Suppressor macrophage (primary cell): Measurements from ENCODE around the gene PCCA.
A peak's percentile ranks its signal among the peaks of the same experiment; 100 is the strongest.
"Not testable (repeated sequence)": the region's sequence is repeated elsewhere in the genome, so short reads cannot be mapped to it uniquely, and the experiment has no call there.

Experiments
- DNase-seq, 4 experiments: peaks; one replicate each; pipeline ENCODE4 v3.0.0-alpha.2; 2020 to 2022

PCCA gene

GRCh38 chr13:100549316-100549715, 460.4 kb downstream of the PCCA start:
- no peak for DNase-seq

GRCh38 chr13:100552755-100553154, 463.9 kb downstream of the PCCA start:
- no peak for DNase-seq

- no peak for DNase-seq
Measured at GRCh38 chr13:100559886-100560285, 471.0 kb downstream of the PCCA start.

GRCh38 chr13:100560498-100561157, 471.7 kb downstream of the PCCA start:
- no peak for DNase-seq

- DNase-seq: no peak
Measured at GRCh38 chr13:100561158-100561499, 472.2 kb downstream of the PCCA start.

- no peak for DNase-seq
Measured at GRCh38 chr13:100561599-100562204, 472.8 kb downstream of the PCCA start.

- DNase-seq: no peak
Measured at GRCh38 chr13:100563779-100564178, 474.9 kb downstream of the PCCA start.

GRCh38 chr13:100564444-100565223, 475.7 kb downstream of the PCCA start:
- DNase-seq: no peak

GRCh38 chr13:100565286-100565685, 476.4 kb downstream of the PCCA start:
- no peak for DNase-seq

GRCh38 chr13:100566543-100566942, 477.6 kb downstream of the PCCA start:
- DNase-seq: no peak

GRCh38 chr13:100573121-100573520, 484.2 kb downstream of the PCCA start:
- peak; percentile 86 to 91 (median 88) for DNase-seq

- not testable (repeated sequence) for DNase-seq
Measured at GRCh38 chr13:100577239-100577638, 488.3 kb downstream of the PCCA start.
